ENCODE results near the gene LSM7.

Gene LSM7

DNA sequence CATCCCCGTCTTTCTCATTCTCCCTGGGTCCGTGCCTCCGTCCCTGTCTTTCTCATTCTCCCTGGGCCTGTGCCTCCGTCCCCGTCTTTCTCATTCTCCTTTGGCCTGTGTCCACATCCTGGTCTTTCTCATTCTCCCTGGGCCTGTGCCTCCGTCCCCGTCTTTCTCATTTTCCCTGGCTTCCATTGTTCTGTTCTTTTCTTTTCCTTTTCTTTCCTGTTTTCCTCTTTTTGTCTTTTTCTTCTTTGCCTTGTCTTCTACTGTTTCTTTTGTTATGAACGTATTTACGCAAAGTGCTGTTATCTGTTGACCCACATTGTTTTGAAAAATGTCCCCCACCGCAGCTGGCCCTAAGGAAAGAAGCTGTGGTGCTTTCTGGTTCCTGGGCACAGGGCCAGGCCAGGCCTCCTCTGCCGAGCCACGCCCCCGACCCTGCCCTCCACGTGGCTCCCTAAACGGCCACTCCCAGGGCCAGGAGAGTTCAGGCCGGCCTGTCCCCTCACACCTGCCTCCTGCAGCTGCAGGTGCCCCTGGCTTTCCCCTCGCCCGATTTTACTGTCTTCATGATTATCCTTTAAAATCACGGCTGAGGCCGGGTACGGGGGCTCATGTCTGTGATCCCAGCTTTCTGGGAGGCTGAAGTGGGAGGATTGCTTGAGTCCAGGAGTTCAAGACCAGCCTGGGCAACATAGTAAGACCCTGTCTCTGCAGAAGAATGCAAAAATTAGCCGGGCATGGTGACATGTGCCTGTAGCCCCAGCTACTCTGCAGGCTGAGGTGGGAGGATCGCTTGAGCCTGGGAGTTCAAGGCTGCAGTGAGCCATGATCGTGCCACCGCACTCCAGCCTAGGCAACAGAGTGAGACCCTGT is 17.6 kb upstream of the LSM7 start:
- Mint-ChIP-seq H3K4me1 (ENCODE audit: low read depth) (no peaks in the 10 kb centered on the region), H3K4me3 (no peak overlapping the region), H3K9me3 (no peaks in the 10 kb centered on the region), H3K36me3 (ENCODE audit: low read depth) (peaks cover 4% of the 10 kb centered on the region), H3K27ac (no peak overlapping the region), H3K27me3 (ENCODE audit: low read depth) (no peaks in the 10 kb centered on the region)

- Mint-ChIP-seq H3K27ac (no peak overlapping the region), H3K4me1 (ENCODE audit: low read depth) (no peaks in the 10 kb centered on the region), H3K4me3 (no peak overlapping the region), H3K36me3 (ENCODE audit: low read depth) (peaks cover 4% of the 10 kb centered on the region), H3K27me3 (ENCODE audit: low read depth) (no peaks in the 10 kb centered on the region), H3K9me3 (no peaks in the 10 kb centered on the region)
Measured at GRCh38 chr19:2345076-2345475, 16.7 kb upstream of the LSM7 start.

GRCh38 chr19:2344381-2344870 is 16.0 kb upstream of the LSM7 start:
- no peak overlapping the region for H3K27ac Mint-ChIP-seq
- no peaks in the 10 kb centered on the region for H3K4me1 Mint-ChIP-seq (ENCODE audit: low read depth)
- H3K4me3 Mint-ChIP-seq = no peak overlapping the region
- H3K9me3 Mint-ChIP-seq = no peaks in the 10 kb centered on the region
- peaks cover 4% of the 10 kb centered on the region for H3K36me3 Mint-ChIP-seq (ENCODE audit: low read depth)
- no peaks in the 10 kb centered on the region for H3K27me3 Mint-ChIP-seq (ENCODE audit: low read depth)

DNA sequence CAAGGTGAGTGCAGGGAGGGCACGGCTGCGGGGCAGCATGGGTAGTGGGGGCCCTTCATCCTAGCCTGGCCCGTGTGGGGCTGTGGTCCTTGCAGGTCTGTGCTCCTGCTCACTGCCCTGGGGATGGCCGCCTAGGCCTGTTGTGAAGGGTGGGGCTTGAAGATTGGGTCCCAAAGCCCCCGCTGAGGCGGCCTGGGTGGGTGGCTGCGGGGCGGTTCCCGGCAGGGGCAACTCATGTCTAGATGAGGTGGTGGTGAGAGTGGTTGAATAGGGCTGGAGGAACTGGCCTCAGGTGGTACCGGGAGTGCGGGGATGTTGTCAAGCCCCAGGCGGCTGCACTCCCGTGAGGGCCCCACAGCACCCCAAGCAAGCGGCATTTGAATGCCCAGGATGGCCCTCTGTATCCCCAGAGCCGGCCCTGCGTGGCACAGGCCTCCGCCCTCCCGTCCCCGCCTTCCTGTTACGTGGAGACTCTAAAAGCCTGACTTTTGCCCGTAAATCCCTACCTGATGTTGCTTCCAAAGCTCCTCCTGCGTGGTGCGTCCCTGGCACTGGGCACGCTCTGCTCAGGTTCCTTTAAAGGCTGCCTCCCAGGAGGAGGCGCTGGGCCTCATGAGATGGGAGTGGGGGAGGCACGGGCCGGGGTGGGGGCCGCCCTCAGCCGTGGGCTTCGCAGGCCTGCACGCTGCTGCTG is 15.1 kb upstream of the LSM7 start:
- Mint-ChIP-seq H3K27me3 (ENCODE audit: low read depth) (no peaks in the 10 kb centered on the region), H3K4me3 (no peak overlapping the region), H3K36me3 (ENCODE audit: low read depth) (peaks cover 4% of the 10 kb centered on the region), H3K9me3 (no peaks in the 10 kb centered on the region), H3K4me1 (ENCODE audit: low read depth) (no peaks in the 10 kb centered on the region), H3K27ac (no peak overlapping the region)

- H3K9me3 Mint-ChIP-seq = no peaks in the 10 kb centered on the region
- peaks cover 4% of the 10 kb centered on the region for H3K36me3 Mint-ChIP-seq (ENCODE audit: low read depth)
Measured at GRCh38 chr19:2342656-2343288, 14.4 kb upstream of the LSM7 start.

DNA sequence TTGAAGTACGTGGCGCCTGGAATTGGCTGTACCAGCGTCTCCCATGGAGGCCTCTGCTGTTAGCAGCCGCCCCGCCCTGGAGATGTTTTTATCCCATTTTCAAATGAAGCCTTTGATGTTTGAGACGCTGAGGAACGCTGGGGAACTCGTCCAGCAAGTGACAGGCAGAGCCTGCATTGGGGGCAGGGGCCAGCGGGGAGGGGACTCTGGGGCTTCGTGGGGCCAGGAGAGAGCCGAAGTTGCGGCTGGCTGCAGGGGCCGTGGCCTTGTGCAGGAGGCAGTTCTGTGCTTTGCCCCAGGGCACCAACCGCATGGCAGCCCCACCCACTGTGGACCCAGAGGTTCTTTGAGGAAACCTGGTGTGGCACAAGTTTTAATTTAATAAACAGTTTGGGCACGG is 13.6 kb upstream of the LSM7 start:
- Mint-ChIP-seq H3K4me3 (no peak overlapping the region), H3K9me3 (no peaks in the 10 kb centered on the region), H3K27ac (no peak overlapping the region), H3K36me3 (ENCODE audit: low read depth) (peaks cover 6% of the 10 kb centered on the region), H3K4me1 (ENCODE audit: low read depth) (no peaks in the 10 kb centered on the region), H3K27me3 (ENCODE audit: low read depth) (no peaks in the 10 kb centered on the region)

More at GRCh38 chr19:2342656-2343288, 14.4 kb upstream of the LSM7 start:
- H3K4me3 Mint-ChIP-seq = no peak overlapping the region
- no peak overlapping the region for H3K27ac Mint-ChIP-seq
- H3K4me1 Mint-ChIP-seq (ENCODE audit: low read depth) = no peaks in the 10 kb centered on the region
- H3K27me3 Mint-ChIP-seq (ENCODE audit: low read depth) = no peaks in the 10 kb centered on the region

DNA sequence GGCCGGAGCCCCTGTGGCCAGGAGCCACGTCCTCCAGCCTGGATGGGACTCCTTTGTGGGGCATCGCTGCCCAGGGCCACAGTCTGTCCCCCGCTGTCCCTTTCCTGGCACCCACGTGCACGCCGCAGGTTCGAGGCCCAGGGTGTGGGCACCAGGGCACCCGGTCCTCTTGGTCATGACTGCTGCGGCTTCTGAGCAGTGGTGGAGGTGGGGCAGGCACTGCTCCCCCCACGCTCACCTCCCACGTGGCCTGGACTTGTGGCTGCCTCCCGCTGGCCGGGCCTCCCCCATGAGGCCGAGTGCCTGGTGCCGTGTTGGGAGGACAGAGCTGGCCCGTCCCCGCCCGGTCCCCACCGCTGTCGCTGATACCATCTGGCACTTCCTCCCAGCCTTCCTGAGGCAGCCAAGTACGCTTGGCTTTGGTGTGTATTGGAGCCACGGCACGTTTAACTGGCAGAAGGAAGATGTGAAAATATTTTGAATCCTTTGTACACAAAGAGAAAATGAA is 12.9 kb upstream of the LSM7 start:
- Mint-ChIP-seq H3K4me1 (ENCODE audit: low read depth) (no peaks in the 10 kb centered on the region), H3K9me3 (no peaks in the 10 kb centered on the region), H3K36me3 (ENCODE audit: low read depth) (peaks cover 8% of the 10 kb centered on the region), H3K27me3 (ENCODE audit: low read depth) (no peaks in the 10 kb centered on the region), H3K27ac (no peak overlapping the region), H3K4me3 (no peak overlapping the region)

DNA sequence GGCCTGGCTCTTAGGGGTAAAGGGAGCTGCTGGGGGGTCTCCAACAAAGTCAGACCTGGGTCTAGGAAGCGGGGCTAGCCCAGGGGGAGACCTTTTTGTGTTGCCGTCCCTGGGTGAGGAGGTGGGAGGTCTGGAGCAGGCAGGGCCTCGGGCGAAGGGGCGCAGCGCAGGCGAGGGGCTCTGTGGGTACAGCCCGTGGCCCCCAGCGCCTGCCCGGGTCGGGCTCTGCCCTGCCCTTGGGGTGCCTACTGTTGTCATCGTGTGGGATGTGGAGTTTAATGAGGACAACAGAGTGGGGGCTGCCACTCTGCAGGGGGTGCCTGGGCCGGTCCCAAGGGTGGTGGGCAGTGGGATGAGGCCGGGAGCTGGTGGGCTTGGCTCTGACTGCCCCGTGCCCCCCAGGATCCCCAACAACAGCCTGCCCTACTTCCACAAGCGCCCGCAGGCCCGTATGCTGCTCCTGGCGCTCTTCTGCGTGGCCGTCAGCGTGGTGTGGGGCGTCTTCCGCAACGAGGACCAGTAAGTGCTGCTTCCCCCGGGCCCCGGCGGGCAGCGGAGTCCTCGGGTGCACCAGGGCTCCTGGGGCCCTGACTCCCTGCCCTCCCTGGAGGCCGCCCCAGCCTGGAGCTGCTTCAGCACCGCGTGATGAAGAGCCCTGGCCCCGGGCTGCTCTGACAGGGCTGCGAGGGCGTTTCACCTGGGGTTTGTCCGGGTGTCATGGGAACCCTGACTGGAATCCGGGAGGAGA is 12.3 kb upstream of the LSM7 start:
- Mint-ChIP-seq H3K9me3 (peaks cover 4% of the 10 kb centered on the region), H3K27ac (no peak overlapping the region), H3K4me3 (no peak overlapping the region), H3K36me3 (ENCODE audit: low read depth) (peaks cover 12% of the 10 kb centered on the region), H3K27me3 (ENCODE audit: low read depth) (no peaks in the 10 kb centered on the region), H3K4me1 (ENCODE audit: low read depth) (peaks cover 1% of the 10 kb centered on the region)

GRCh38 chr19:2339644-2340310 is 11.4 kb upstream of the LSM7 start:
- H3K4me1 Mint-ChIP-seq (ENCODE audit: low read depth) = peaks cover 2% of the 10 kb centered on the region
- peaks cover 12% of the 10 kb centered on the region for H3K36me3 Mint-ChIP-seq (ENCODE audit: low read depth)
- H3K27me3 Mint-ChIP-seq (ENCODE audit: low read depth) = no peaks in the 10 kb centered on the region
- H3K4me3 Mint-ChIP-seq = no peak overlapping the region
- no peak overlapping the region for H3K27ac Mint-ChIP-seq
- H3K9me3 Mint-ChIP-seq = peaks cover 5% of the 10 kb centered on the region

DNA sequence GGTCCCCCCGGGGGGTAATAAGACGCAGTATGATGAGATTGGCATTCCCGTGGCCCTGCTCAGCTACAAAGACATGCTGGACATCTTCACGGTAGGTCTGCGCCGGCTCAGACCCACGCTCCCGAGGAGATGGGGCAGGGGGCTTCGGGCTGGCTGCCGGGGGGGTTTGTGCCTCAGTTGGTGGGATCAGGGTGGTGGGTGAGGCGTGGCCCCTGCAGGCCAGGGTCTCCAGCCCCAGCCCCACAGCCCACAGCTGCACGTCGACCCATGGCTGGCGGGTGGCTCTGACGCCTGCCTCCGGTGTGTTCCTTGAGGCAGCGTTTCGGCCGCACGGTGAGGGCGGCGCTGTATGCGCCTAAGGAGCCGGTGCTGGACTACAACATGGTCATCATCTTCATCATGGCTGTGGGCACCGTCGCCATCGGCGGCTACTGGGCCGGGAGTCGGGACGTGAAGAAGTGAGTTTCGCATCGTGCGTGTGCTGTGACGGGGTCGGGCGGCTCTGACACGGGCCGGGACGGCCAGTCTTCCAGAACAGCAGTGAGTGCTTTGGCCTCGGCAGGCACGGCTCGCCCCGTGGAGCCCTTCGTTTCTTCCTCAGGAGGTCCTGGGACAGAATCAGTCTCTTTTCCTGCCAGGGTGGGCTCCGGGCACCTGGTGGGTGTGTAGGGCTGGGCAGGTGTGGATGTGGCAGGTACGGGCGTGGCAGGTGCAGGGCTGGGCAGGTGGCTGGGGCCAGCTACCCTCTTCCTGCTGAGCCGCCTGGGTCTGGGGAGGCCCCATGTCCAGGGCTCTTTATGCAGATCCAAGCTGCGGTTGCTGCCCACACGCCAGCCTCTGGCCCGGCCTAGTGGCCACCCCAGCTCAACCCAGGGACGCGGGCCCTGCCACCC is 10.6 kb upstream of the LSM7 start:
- H3K27me3 Mint-ChIP-seq (ENCODE audit: low read depth) = no peaks in the 10 kb centered on the region
- H3K9me3 Mint-ChIP-seq = peaks cover 5% of the 10 kb centered on the region
- H3K4me1 Mint-ChIP-seq (ENCODE audit: low read depth) = peaks cover 2% of the 10 kb centered on the region
- H3K4me3 Mint-ChIP-seq = no peak overlapping the region
- H3K36me3 Mint-ChIP-seq (ENCODE audit: low read depth) = peaks cover 12% of the 10 kb centered on the region
- no peak overlapping the region for H3K27ac Mint-ChIP-seq

GRCh38 chr19:2338055-2338615 is 9.7 kb upstream of the LSM7 start:
- Mint-ChIP-seq H3K4me3 (no peak overlapping the region), H3K27me3 (ENCODE audit: low read depth) (no peaks in the 10 kb centered on the region), H3K36me3 (ENCODE audit: low read depth) (peaks cover 12% of the 10 kb centered on the region), H3K4me1 (ENCODE audit: low read depth) (peaks cover 2% of the 10 kb centered on the region), H3K27ac (no peak overlapping the region), H3K9me3 (peaks cover 5% of the 10 kb centered on the region)

GRCh38 chr19:2337329-2337707 is 8.9 kb upstream of the LSM7 start:
- no peaks in the 10 kb centered on the region for H3K27me3 Mint-ChIP-seq (ENCODE audit: low read depth)
- no peak overlapping the region for H3K27ac Mint-ChIP-seq
- H3K9me3 Mint-ChIP-seq = peaks cover 5% of the 10 kb centered on the region
- no peak overlapping the region for H3K4me3 Mint-ChIP-seq
- H3K36me3 Mint-ChIP-seq (ENCODE audit: low read depth) = peaks cover 12% of the 10 kb centered on the region
- H3K4me1 Mint-ChIP-seq (ENCODE audit: low read depth) = peaks cover 6% of the 10 kb centered on the region

Measured in T-helper 1 cell treated with Interleukin-12 subunit alpha and Interleukin-12 subunit beta and Interleukin-4 antibody, amounts not matched to agents 30 μg/mL and 1 μg/mL, for 36 hours (primary cell).